Fibroblast of mammary gland (primary cell): Measurements from ENCODE around the gene SPON2.

Experiments used
- DNase-seq: peaks from one replicate; pipeline ENCODE4 v3.0.0-alpha.2; 2010; ENCODE audit warnings: low read depth
- H3K4me3 ChIP-seq: 2 replicates; pipeline ENCODE4 v1.5.1; 2011; ENCODE audit warnings: low read depth, mild to moderate bottlenecking, low read length, moderate library complexity; ENCODE audit not compliant: control insufficient read depth
- TF ChIP-seq, protein P1 (sequence below): conservative IDR thresholded peaks from 2 replicates; pipeline ENCODE4 v1.5.1; 2011; ENCODE audit warnings: low read depth, low read length, inconsistent platforms; ENCODE audit not compliant: control insufficient read depth, insufficient read depth

The SPON2 gene

DNA sequence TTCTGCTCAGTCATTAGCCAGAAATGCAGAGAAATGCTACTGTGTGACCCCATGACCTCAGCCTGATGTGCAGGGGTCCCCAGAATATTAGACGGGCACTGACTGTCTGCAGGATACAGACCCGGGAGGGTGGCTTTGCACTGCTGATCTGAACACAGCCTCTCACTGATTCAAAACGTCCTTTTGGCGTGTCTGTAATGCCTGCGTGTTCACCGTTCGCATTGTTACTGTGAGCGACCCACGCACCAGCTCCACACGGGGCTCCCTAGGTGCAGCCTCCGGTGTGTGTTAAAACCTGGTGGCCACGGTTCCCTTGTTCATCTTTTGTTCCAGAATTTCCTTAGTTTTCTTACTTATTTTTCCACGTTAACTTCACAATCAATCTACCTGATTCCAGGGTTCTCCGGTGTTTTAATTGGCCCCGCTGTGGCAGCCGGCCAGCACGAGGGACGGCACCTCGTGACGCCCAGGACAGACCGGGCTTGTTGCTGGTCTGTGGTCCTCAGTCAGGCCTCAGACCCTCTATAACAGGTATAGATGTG is 32.0 kb upstream of the SPON2 start:
- TF ChIP-seq, protein P1, sequence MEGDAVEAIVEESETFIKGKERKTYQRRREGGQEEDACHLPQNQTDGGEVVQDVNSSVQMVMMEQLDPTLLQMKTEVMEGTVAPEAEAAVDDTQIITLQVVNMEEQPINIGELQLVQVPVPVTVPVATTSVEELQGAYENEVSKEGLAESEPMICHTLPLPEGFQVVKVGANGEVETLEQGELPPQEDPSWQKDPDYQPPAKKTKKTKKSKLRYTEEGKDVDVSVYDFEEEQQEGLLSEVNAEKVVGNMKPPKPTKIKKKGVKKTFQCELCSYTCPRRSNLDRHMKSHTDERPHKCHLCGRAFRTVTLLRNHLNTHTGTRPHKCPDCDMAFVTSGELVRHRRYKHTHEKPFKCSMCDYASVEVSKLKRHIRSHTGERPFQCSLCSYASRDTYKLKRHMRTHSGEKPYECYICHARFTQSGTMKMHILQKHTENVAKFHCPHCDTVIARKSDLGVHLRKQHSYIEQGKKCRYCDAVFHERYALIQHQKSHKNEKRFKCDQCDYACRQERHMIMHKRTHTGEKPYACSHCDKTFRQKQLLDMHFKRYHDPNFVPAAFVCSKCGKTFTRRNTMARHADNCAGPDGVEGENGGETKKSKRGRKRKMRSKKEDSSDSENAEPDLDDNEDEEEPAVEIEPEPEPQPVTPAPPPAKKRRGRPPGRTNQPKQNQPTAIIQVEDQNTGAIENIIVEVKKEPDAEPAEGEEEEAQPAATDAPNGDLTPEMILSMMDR: no peak
- H3K4me3 ChIP-seq: no peak overlapping the region
- DNase-seq: no peak

DNA sequence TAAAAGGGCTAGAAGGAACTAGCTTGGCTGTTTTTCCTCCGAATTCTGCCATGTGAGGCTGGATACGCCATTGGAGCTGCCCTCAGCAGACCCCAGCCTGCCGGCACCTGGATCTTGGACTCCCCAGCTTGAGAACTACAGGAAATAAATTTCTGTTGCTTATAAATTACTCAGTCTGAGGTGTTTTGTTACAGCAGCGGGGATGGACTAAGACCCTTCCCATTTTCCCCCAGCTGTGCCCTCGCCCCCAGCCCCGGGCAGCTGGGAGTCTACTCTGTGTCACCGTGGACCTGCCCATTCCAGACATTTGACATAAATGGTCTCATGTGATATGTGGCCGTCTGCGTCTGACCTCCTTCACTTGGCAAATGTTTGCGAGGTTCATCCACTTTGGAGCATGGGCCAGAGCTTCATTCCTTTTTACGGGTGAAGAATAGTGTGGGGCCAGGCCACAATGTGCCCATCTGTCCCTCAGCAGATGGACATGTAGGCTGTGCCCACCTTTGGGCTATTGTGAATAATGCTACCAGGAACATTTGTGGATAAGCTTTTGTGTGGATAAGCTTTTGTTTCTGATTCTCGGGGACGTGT is 30.7 kb upstream of the SPON2 start:
- H3K4me3 ChIP-seq: no peak overlapping the region
- TF ChIP-seq, protein P1: no peak
- no peak for DNase-seq

DNA sequence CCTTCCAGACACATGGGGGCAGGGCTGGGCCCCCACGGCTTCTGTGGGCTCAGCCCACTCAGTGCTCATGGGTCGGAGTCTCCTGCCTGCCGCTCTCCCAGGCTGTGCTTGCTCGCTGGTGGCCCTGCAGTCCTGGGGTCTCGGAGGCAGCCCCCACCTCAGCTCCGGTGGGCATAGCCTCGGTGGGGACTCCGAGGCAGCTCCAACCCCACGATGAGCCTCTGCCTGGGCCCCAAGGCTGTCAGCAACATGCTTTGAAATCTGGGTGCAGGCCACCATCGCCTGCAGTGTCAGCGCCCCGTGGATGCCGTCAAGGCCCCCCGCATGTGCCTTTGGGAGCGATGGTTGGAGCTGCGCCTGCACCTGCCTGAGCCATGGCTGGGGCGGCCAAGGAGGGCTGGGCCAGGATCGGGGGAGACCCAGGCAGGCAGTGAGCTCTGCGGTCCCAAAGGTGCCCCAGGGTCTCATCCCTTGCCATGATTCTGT is 30.2 kb upstream of the SPON2 start:
- no peak overlapping the region for H3K4me3 ChIP-seq
- DNase-seq: no peak

GRCh38 chr4:1201851-1202525 is 29.6 kb upstream of the SPON2 start:
- peak overlapping the region; percentile 1 for H3K4me3 ChIP-seq
- TF ChIP-seq, protein P1: no peak
- DNase-seq: peak; percentile 98

More for the DNA sequence above, 30.2 kb upstream of the SPON2 start:
- TF ChIP-seq, protein P1: no peak

- TF ChIP-seq, protein P1: no peak
- H3K4me3 ChIP-seq: peak overlapping the region; percentile 72
- DNase-seq: peak; percentile 94
Observed at GRCh38 chr4:1200425-1201035, 28.1 kb upstream of the SPON2 start.

DNA sequence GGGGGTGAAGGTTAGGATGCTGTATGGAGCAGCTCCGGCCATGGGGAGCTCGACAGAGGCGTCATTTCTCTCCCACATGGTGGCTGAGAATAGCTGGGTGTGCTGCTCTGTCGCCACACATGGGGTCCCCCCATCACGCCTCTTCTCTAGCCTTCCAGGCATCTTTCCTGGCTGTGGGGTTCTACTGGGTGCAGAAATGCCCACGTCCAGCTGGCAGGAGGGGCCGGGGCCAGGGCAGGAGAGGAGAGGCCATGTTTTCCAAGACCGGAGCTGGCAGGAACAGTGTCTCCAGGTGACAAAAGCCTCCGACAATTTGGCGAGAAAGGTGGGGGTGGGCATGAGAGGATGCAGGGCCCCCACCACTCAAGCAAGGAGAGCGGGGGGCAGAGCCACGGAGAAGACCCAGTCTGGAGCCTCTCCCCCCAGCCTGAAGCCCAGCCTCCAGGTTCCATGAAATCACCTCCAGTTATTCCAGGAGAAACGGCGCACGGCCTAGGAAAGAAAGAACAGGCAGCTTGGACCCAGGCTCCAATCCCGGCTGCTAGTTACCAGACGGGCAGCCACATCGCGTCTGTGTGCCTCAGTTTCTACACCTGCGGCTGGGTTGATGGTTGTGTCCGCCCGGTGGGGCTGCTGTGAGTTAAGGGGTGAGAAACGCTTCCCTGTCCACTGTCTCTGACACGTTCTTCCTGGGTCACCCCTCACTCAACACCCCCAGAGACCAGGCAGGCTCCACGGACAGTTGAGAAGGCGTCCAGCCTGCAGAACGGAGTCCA is 27.4 kb upstream of the SPON2 start:
- H3K4me3 ChIP-seq: peak overlapping the region; percentile 72
- DNase-seq: no peak
- TF ChIP-seq, protein P1: no peak
